NT2/D1 (cell line): ENCODE data around the gene NLRP7.
"Not testable (repeated sequence)": the region's sequence is repeated elsewhere in the genome, so short reads cannot be mapped to it uniquely, and the experiment has no call there.

Experiments
- DNase-seq: peaks from one replicate; pipeline ENCODE4 v3.0.0-alpha.2; 2011; ENCODE audit warnings: low read depth, low spot score
- H3K27me3 ChIP-seq: 2 replicates; pipeline ENCODE4 v1.6.0; 2011; ENCODE audit warnings: mild to moderate bottlenecking; ENCODE audit not compliant: insufficient read length, insufficient read depth
- H3K36me3 ChIP-seq: 2 replicates; pipeline ENCODE4 v1.6.1; 2011; ENCODE audit warnings: mild to moderate bottlenecking, low read length, mixed read lengths; ENCODE audit not compliant: insufficient read depth, insufficient read length
- H3K4me1 ChIP-seq: 2 replicates; pipeline ENCODE4 v1.5.1; 2011; ENCODE audit not compliant: insufficient read depth, insufficient read length
- H3K4me3 ChIP-seq: 2 replicates; pipeline ENCODE4 v1.5.1; 2011; ENCODE audit warnings: low read depth; ENCODE audit not compliant: insufficient read length
- H3K9ac ChIP-seq: 2 replicates; pipeline ENCODE4 v1.6.0; 2011; ENCODE audit warnings: low read depth; ENCODE audit not compliant: insufficient read length
- H3K9me3 ChIP-seq: 2 replicates; pipeline ENCODE4 v1.5.1; 2011; ENCODE audit warnings: mild to moderate bottlenecking, low read length; ENCODE audit not compliant: insufficient read depth
- SUZ12 ChIP-seq: IDR thresholded peaks from 2 replicates; pipeline ENCODE4 v1.6.1; 2011; ENCODE audit not compliant: insufficient read length, insufficient read depth; ENCODE audit errors: extremely low read depth
- YY1 ChIP-seq: IDR thresholded peaks from 2 replicates; pipeline ENCODE4 v1.6.1; 2011; ENCODE audit not compliant: insufficient read length, insufficient read depth
- ZNF274 ChIP-seq: IDR thresholded peaks from 2 replicates; pipeline ENCODE4 v1.6.1; 2011; ENCODE audit warnings: mild to moderate bottlenecking, low read depth, low read length

NLRP7 gene

DNA sequence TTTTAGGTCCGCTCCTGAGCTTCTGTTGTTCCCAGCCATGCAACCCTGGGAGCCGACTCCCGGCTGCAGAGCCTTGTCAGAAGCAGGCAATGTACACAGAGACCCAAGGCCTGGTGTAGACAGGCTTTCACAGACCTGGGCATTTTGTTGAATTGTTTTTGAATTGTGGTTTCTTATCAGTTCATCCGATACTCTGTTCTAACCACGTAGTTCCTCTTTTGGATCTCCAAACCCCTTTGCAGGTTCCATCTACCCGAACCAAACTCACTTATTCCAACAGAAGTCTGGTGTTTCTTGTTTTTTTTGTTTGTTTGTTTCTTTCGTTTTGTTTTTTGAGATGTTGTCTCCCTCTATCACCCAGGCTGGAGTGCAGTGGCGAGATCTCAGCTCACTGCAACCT lies 12.5 kb upstream of the NLRP7 start:
- Histone ChIP-seq H3K36me3 (no peaks in the 10 kb centered on the region), H3K9me3 (no peaks in the 10 kb centered on the region), H3K4me1 (no peaks in the 10 kb centered on the region), H3K9ac (no peak overlapping the region), H3K4me3 (no peak overlapping the region), H3K27me3 (no peaks in the 10 kb centered on the region)
- TF ChIP-seq SUZ12 = no peak
- no peak for TF ChIP-seq YY1
- no peak for TF ChIP-seq ZNF274
- DNase-seq = no peak

DNA sequence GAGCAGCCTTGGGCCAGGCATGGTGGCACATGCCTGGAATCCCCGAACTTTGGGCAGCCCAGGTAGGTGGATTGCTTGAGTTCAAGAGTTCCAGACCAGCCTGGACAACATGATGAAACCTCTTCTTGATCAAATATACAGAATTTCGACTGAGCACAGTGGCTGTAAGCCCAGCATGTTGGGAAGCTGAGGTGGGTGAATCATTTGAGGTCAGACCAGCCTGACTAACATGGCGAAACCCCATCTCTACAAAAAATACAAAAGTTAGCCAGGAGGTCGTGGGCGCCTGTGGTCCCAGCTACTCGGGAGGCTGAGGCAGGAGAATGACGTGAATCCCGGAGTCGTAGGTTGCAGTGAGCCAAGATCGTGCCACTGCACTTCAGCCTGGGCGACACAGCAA lies 8.0 kb upstream of the NLRP7 start:
- no peak for DNase-seq
- Histone ChIP-seq H3K9ac (no peak overlapping the region), H3K4me1 (no peaks in the 10 kb centered on the region), H3K36me3 (no peaks in the 10 kb centered on the region), H3K27me3 (no peaks in the 10 kb centered on the region), H3K4me3 (no peak overlapping the region), H3K9me3 (no peaks in the 10 kb centered on the region)
- TF ChIP-seq SUZ12 (no peak), YY1 (no peak), ZNF274 (no peak)

GRCh38 chr19:54953345-54953713 lies 6.0 kb upstream of the NLRP7 start:
- H3K36me3 ChIP-seq, H3K4me3 ChIP-seq, H3K27me3 ChIP-seq, H3K9me3 ChIP-seq, H3K4me1 ChIP-seq, DNase-seq, H3K9ac ChIP-seq: not testable (repeated sequence)

DNA sequence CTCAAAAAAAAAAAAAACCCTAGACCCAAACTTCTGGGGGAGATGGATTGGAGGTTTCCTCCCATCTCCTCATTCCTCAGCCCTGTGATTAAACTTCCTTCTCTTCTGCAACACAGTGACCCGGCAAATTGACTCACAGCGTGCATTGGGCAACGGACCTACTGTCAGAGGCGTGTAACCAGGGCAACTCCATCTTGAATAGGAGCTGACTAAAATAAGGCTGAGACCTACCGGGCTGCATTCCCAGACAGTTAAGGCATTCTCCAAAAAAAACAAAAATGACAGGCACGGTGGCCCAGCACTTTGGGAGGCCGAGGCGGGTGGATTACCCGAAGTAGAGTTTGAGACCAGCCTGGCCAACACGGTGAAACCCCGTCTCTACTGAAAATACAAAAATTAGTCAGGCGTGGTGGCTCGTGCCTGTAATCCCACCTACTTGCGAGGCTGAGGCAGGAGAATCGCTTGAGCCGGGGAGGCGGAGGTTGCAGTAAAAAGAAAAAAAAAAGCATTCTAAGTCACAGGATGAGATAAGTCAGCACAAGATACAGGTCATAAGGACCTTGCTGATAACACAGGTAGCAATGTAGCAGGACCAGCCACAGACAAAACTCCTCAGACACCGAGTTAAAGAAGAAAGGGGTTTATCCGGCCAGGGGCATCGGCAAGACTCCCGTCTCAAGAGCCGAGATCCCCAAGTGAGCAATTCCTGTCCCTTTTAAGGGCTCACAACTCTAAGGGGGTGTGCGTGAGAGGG lies 5.4 kb upstream of the NLRP7 start:
- DNase-seq = no peak
- no peaks in the 10 kb centered on the region for H3K9me3 ChIP-seq

GRCh38 chr19:54950580-54950979 lies 3.2 kb upstream of the NLRP7 start:
- H3K27me3 ChIP-seq, H3K9ac ChIP-seq, DNase-seq, H3K4me3 ChIP-seq, H3K4me1 ChIP-seq, H3K9me3 ChIP-seq, H3K36me3 ChIP-seq: not testable (repeated sequence)

More for the DNA sequence above, 5.4 kb upstream of the NLRP7 start:
- Histone ChIP-seq H3K36me3 (no peaks in the 10 kb centered on the region), H3K4me1 (no peaks in the 10 kb centered on the region), H3K9ac (no peak overlapping the region), H3K4me3 (no peak overlapping the region), H3K27me3 (no peaks in the 10 kb centered on the region)
- TF ChIP-seq ZNF274 (no peak), SUZ12 (no peak), YY1 (no peak)

- DNase-seq = no peak
- H3K9ac ChIP-seq = no peak overlapping the region
- H3K9me3 ChIP-seq = no peaks in the 10 kb centered on the region
- H3K4me3 ChIP-seq = no peak overlapping the region
- no peaks in the 10 kb centered on the region for H3K27me3 ChIP-seq
- no peaks in the 10 kb centered on the region for H3K4me1 ChIP-seq
- TF ChIP-seq ZNF274 (no peak), YY1 (no peak), SUZ12 (no peak)
- no peaks in the 10 kb centered on the region for H3K36me3 ChIP-seq
These were observed 2.1 kb upstream of the NLRP7 start for GRCh38 chr19:54949412-54949811.

GRCh38 chr19:54943772-54944361 lies 3.5 kb downstream of the NLRP7 start:
- not testable (repeated sequence) for H3K9me3 ChIP-seq, H3K36me3 ChIP-seq, DNase-seq, H3K4me3 ChIP-seq, H3K4me1 ChIP-seq, H3K27me3 ChIP-seq, H3K9ac ChIP-seq

DNA sequence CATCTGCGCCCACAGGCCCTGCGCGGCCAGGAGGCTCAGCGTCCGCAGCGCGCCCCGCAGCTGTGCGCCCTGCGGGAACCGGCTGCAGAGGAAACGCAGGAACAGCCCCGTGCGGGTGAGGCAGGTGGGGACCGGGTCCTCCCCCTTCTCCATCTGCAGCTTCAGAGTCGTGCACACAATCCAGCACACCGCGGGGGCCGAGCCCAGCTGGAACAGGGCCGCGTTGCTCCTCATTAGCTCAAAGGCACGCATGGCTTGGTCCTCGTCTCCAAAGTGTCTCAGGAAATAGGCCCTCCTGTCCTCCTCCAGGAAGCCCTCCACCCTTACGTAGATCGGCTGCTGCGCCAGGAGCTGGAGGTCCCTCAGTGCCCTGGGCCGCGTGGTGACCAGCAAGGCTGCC lies 7.8 kb downstream of the NLRP7 start:
- not testable (repeated sequence) for H3K27me3 ChIP-seq

More for the DNA sequence above, 7.8 kb downstream of the NLRP7 start:
- not testable (repeated sequence) for H3K9me3 ChIP-seq, H3K36me3 ChIP-seq, H3K9ac ChIP-seq, DNase-seq, H3K4me3 ChIP-seq, H3K4me1 ChIP-seq
